Measurements from ENCODE around the gene DMBX1. TPM values are rescaled to one million over a fixed set of nuclear protein-coding genes. Genes with fewer than 3 reads are reported as not detected.

The DMBX1 gene
- total RNA-seq, 1 donor from 2014 or later, result not detected

DNA sequence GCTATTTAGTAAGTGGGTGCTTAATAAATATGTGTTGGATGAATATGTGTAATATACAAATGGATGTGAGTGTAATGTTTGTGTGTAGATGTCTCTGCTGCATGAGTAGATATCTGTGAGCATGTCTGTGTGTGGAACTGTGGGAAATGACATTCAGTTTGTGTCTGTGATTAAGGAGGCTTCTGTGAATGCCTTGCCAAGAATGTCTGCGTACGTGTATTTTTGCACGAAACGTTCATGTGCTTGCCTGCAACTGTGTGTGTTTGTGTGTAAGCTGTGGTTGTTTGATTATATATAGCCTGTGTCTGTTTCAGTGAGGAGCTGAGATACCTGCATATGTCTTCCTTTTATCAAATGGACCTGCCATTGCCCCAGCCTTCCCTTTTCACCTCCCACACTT, 13.8 kb downstream of the DMBX1 start:
- DNase-seq (ENCODE audit: low read depth in 2 of 2), result no peak

- no peak for DNase-seq (ENCODE audit: low read depth in 2 of 2)
These were observed 17.0 kb downstream of the DMBX1 start for GRCh38 chr1:46506470-46507219.

DNA sequence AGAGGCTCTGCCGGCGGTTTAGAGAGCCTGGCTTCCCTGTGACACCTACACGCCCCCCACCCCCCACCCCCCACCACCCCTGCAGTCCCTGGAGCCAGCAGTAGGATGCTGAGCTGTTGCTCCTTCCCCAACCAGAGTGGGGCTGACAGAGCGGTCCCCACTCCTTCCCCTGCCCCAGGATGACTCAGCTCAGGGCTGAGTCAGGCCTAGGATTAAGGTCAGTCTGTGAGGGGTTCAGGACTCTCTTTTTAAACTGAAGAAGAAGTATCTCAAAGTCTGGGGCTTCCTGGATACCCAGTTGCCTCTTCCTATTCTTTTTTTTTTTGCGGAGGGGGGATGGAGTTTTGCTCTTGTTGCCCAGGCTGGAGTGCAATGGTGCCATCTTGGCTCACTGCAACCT, 19.1 kb downstream of the DMBX1 start:
- DNase-seq (ENCODE audit: low read depth in 2 of 2), result no peak

GRCh38 chr1:46510341-46510997, 20.8 kb downstream of the DMBX1 start:
- no peak for DNase-seq (ENCODE audit: low read depth in 2 of 2)

GRCh38 chr1:46510998-46511365, 21.3 kb downstream of the DMBX1 start:
- no peak for DNase-seq (ENCODE audit: low read depth in 2 of 2)

- DNase-seq (ENCODE audit: low read depth in 2 of 2), result no peak
These were observed 22.6 kb downstream of the DMBX1 start for GRCh38 chr1:46512135-46512791.

DNA sequence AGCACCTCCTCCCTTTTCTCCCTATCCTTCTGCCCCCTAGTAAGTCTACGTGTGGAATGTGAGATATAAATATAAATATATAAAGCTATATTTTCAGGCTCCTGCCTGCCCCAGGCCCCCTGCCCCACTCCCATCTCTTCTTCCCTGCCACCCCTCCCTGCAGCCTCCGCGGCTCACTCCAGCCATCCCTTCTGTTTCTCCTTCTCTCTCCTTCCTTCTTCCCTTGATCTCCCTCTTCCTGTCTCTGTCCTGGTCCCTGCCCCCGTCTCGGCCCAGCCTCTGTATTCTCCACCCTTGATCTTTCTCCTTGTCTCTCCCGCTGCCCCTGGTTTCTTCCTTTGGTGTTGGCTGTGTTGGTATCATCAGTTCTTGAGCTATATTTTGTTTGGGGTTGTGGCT, 23.2 kb downstream of the DMBX1 start:
- no peak for DNase-seq (ENCODE audit: low read depth in 2 of 2)

GRCh38 chr1:46513536-46513935, 23.9 kb downstream of the DMBX1 start:
- no peak for DNase-seq (ENCODE audit: low read depth in 2 of 2)

DNA sequence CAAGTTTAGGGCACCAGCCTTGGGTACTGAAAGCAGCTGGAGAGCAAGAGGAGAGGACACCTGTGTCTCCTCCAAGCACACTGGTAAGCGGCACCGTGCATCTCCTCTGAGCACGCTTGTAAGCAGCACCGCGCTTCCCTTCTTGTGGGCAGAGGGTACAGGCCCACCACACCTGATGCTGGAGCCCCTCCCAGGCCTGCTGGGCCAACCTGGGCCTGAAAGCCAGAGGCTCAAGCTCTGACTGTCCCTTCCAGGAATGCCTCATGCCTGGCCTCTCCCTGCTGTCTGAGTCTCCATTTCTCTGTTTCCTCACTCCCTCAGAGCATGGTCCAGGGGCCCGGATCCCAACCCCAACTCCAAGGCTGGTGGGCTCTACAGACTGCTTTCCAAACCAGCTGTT, 25.9 kb downstream of the DMBX1 start:
- DNase-seq (ENCODE audit: low read depth in 2 of 2), result no peak

- DNase-seq (ENCODE audit: low read depth in 2 of 2), result no peak
These were observed 26.7 kb downstream of the DMBX1 start for GRCh38 chr1:46516200-46516950.

DNA sequence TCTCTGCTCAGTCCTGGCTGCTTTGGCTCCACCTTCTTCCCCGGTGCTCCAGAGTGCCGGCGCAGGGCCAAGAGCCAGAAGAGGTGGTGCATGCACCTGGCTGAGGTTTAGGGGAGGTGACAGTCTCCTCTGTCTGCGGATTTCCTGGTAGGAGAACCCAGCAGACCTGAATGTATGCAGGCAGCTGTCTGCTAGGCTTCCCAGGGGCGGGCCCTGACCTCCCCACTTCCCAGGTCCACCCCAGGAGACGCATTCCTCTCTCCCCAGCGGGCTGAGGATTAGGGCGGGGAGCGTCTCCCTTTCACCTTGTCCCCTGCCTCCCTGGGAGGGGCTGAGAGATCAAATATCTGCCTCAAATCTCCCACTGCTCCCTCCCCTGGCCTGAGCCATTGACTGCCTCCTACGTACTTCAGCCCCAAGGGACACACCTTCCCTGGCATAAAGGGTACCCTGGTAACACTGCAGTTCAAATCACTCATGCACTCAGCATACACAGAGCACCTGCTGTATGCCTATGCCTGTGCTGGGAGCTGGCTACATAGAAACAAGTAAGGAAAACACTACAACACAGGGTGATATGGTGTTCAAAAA, 27.5 kb downstream of the DMBX1 start:
- no peak for DNase-seq (ENCODE audit: low read depth in 2 of 2)

- DNase-seq (ENCODE audit: low read depth in 2 of 2), result no peak
These were observed 28.4 kb downstream of the DMBX1 start for GRCh38 chr1:46517932-46518498.

DNA sequence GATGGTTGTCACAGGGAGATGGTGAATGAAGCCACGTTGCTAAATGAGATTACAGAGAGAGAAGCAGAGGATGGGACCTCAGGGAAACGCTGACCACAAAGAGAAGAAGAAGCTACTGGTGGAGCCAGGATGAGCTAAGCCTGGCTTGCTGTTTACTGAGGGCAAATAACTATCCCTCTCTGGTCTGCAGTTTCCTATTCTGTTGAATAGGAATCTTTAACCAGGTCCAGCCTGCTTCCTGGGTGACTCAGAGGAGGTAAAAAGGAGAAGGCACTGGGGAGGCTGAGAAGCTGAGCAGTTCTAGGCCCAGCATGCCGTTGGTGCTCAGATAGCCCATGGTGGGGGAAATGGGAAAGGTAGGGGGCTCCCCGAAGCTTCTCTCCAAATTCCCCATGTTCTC, 29.6 kb downstream of the DMBX1 start:
- no peak for DNase-seq (ENCODE audit: low read depth in 2 of 2)

DNA sequence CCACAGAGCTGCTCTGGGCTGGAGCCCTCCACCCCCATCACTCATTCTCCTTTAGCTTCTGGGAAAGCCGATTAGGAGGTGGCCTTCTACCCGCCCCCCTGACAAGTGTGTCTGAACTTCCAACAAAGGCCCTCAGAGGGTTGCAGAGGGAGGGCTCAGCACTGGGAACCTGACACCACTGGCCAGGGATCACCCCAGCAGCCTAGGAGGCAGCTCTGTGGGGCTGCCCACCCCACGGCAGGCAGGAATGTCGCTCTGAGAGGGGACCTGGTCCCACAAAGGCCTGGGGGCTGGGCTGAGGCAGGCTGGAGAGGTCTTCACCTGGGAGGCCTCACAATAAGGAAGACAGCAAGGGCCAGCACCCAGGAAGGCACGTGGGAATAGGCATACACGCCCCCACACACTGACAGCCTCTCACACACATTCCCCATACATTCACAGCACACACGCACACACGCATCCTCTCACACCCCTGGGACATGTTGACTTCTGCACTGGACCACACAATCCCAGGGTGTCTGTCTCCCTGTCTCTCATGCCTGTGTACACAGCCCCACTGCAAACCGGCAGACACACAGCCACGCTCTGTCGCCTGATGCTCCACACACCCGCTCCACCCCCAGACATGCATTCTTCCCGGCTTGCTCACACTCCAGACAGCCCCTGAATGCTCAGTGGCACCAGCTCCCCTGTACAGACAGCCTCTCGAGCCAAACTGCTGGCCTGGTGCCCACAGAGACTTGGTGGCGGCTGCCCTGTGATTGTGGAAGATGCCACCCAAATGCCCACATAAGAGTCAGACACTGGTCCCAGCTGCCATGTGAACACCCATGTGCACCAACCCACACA, 30.7 kb downstream of the DMBX1 start:
- DNase-seq (ENCODE audit: low read depth in 2 of 2), result no peak

DNA sequence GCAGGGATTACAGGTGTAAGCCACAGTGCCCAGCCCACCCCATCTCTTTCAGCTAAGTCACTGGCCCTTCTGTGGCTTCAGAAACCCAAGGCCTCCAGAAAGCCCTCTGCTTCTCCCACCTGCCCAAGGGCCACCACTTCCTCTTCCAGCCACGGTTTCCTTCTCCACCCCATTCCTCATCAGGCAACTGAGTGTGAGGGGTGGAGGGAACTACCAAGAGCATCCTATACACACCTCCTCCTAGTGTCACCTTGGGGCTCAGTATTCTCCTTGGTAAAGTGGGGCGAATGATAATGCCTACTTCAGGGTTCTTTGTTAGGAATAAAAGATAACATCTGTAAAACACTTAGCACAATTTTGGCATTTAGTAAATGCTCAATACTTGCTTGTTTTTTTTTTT, 31.8 kb downstream of the DMBX1 start:
- DNase-seq (ENCODE audit: low read depth in 2 of 2), result no peak

DNA sequence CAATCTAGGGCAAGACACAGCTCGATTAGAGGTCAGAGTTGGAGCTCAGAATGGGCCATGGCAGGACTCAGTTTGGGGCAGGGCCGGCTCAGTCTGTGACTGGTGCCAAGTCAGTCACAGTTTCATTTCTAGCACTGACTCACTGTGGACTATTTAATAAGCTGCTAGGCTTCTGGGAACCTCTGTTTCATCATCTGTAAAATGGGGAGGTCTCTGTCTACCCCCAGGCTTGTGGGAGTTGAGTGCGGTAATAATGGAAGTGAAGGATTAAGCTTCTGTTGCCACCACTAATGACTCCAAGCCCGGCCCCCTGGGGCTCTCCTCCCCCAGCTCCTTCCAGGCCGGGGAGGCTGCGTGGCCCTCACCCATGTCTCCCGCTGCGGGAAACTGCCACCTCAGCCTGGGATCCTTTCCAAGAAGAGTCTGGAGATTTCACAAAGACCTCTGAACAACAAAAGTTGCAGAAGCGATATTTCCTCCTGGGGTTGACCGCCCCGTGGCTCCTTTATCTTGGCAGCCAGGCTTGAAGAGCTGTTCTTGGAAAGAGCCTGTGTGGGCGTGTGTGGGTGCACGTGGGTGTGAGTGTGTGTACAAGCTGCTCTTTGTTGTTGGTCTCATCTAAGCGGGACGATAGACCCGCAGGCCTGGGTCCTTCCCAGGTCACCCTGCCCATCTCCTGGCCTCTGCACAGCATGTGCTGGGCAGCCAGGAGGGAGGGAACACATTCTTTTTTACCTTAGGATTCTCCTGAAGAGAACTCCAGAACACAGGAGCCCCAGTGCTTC, 32.7 kb downstream of the DMBX1 start:
- no peak for DNase-seq (ENCODE audit: low read depth in 2 of 2)

- DNase-seq (ENCODE audit: low read depth in 2 of 2), result no peak
These were observed 33.3 kb downstream of the DMBX1 start for GRCh38 chr1:46522969-46523320.

DNA sequence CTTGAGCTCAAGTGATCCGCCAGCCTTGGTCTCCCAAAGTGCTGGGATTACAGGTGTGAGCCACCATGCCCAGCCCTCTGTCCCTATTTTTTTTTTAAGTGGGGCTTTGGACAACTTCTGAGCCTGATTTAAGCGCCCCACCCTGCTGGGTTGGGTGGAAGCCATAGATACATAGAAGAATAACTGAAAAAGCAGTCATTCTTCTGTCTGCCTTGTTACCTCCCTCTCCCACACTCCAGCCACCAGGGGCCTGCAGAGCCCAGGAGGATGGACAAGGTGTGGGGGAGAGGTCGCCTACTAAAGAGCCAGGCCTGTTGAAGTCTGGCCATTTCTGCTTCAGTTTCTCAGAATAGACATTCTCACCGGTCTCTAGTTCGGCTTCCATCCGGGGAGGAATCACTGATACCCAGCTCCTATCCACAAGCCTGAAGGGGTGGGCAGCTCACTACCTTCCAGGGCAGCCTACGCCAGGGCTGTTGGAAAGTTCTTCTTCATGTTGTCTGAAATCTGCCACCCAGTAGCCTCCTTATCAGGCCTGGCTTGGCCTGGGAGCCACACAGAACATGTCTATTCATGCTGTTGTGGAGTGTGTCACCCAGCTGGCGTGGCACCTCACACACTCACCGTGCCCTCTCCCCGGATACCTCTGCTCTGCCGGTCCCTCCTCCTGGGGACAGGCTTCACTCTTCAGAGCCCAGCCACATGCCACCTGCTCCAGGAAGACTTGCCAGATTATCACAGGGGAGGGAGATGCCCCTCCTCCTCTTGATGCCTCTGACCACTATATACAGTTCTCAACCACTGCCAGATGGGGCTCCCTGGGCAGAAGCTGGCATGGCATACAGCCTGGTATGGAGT, 34.1 kb downstream of the DMBX1 start:
- DNase-seq (ENCODE audit: low read depth in 2 of 2), result no peak

DNA sequence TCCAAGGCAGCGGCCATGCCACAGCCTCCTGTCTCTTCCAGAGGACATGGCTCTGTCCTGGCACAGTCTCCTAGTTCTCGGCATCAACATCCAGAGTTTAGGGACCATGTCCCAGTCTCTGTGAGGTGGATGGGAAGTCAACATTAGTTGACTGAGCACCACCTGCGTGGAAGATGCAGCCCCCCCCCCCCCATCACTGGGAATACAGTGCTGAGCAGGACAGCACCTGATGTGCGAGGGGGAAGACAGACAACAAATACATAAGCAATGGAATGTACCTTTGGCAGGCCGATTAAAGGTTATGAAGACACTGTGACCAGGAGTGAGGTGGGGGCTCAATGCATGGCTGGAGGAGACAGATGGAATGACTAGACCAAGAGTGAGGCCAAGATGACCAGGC, 35.2 kb downstream of the DMBX1 start:
- DNase-seq (ENCODE audit: low read depth in 2 of 2), result no peak
